VCaP (cell line): ENCODE data around the gene SLC9A1.
"Not testable (repeated sequence)": the region's sequence is repeated elsewhere in the genome, so short reads cannot be mapped to it uniquely, and the experiment has no call there.

Source experiments
- H3K27ac ChIP-seq: fragments of 450-650 bp; 2 replicates; pipeline ENCODE4 v1.5.1; 2017
- TF ChIP-seq, protein P1 (sequence below): fragments of 450-650 bp; conservative IDR thresholded peaks from 2 replicates; pipeline ENCODE4 v1.5.1; 2017; ENCODE audit warnings: mild to moderate bottlenecking, moderate library complexity

The SLC9A1 gene

DNA sequence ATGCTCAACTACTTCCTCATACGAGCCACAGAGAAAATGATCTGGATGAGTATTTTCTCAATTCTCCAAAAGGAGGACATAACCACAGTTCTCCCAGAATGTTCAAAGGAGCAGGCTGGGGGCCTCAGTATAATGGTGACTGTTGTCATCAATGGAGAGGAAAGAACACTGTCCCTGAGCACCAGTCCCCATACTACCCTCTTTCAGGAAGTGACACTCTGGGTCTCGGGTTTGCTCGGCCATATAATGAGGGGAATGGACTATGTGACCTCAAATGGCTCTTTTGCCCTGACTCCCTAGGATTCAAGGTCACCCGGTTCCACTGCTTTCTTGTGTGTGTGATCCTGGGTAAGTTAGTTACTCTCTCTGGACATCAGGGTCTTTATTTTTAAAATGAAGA, 22.8 kb downstream of the SLC9A1 start:
- TF ChIP-seq, protein P1, sequence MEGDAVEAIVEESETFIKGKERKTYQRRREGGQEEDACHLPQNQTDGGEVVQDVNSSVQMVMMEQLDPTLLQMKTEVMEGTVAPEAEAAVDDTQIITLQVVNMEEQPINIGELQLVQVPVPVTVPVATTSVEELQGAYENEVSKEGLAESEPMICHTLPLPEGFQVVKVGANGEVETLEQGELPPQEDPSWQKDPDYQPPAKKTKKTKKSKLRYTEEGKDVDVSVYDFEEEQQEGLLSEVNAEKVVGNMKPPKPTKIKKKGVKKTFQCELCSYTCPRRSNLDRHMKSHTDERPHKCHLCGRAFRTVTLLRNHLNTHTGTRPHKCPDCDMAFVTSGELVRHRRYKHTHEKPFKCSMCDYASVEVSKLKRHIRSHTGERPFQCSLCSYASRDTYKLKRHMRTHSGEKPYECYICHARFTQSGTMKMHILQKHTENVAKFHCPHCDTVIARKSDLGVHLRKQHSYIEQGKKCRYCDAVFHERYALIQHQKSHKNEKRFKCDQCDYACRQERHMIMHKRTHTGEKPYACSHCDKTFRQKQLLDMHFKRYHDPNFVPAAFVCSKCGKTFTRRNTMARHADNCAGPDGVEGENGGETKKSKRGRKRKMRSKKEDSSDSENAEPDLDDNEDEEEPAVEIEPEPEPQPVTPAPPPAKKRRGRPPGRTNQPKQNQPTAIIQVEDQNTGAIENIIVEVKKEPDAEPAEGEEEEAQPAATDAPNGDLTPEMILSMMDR: no peak
- H3K27ac ChIP-seq: no peak overlapping the region

DNA sequence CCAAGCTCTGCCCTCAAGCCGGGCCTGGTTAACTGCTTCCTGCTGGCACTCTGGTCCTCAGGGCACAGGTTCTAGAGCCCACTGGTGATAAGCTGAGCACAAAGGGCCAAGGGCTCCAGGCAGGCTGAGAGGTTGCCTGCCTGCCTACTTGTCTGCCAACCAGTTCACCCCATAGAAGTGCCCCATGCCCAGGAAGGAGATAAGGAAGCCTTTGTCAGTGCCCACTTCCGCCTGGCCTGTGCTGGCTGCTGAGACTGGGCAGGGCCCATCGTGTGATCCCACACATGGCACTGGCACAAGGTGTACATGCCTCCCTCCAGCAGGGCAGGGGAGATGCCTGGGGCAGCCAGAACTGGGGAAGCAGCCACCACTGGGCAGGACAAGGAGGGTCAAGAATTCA, 24.1 kb downstream of the SLC9A1 start:
- TF ChIP-seq, protein P1: no peak
- H3K27ac ChIP-seq: no peak overlapping the region

DNA sequence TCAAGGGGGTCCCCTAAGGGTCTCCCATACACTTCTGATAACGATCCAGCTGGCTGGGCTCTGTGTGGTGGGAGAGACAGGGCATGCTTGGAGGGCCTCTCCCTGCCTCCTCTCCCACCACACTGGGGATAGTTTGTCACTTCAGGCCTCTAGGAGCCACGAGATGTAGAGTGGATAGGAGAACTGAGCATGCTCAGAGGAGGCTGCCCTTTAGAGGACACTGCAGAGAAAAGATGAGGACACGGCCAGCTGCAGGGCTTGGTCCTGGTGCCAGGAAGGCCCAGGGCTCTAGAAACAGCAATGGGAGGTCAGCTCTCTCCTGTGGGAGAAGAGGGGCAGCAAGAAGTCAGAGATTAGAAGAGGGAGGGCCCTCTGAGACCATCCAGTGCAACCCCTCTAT, 25.7 kb downstream of the SLC9A1 start:
- H3K27ac ChIP-seq: no peak overlapping the region
- TF ChIP-seq, protein P1: no peak

DNA sequence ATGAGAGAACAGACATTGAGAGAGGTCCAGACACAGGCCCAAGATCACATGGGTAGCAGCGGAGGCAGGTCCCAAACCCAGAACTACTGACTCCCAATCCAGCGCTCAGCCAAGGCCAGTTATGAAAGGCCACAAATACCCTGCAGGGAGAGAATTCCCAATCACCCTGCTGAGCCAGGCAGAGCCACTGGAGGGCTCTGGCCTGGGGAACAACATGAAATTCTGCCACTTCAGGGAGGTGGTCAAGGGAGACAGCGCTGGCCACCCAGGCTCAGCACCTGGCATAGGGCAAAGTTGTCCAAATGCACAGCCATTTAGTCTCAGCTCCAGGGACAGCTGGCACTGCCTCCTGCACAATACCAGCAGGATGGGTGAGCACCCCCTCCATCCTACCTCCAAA, 27.5 kb downstream of the SLC9A1 start:
- TF ChIP-seq, protein P1: peak; percentile 33
- no peak overlapping the region for H3K27ac ChIP-seq

DNA sequence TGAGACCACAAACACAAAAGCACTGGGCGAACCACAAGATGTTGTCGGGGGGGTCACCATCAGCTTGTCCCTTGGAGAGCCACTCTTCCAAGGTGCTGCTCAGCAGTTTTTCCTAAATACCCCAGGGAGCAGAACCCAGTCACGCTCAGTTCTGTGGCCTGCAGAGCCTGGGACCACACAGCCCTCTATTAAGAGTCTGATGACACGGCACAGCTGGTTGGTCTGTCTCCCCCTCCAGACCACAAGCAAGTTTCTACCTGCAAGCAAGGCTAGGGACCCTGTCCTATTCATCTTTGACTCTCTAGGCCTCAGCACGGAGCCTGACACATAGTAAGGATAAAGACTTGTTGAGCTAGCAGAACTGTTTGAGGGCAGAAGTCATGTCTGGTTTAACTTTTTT, 28.5 kb downstream of the SLC9A1 start:
- TF ChIP-seq, protein P1: no peak
- no peak overlapping the region for H3K27ac ChIP-seq

DNA sequence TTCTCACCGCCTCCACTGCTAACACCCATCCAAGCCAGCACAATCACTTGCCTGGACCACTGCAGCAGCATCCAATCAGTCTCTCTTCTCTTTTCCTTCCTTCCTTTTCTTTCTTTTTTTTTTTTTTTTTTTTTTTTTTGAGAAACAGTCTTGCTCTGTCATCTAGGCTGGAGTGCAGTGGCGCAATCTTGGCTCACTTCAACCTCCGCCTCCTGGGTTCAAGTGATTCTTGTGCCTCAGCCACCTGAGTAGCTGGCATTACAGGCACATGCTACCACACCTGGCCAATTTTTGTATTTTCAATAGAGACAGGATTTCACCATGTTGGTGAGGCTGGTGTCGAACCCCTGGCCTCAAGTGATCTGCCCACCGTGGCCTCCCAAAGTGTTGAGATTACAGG, 29.8 kb downstream of the SLC9A1 start:
- not testable (repeated sequence) for H3K27ac ChIP-seq

DNA sequence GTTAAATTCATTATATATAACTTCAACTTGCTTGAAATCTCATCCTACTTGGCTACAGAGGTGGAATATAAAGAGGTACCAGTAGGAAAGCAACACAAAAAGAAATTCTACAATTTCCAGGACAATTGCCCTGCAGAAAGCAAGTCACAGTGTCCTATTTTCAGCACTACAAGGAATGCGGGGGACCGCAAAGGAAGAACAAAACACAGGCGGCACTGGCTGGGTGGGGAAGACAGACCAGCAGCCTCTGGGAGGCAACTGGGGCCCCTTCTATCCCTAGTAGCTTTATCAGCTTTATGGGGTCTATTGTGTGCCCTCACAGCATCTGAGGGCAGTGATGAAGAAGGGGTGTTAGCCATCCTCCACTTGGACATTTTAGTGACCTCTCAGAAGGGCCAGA, 30.5 kb downstream of the SLC9A1 start:
- H3K27ac ChIP-seq: no peak overlapping the region
- TF ChIP-seq, protein P1: no peak

DNA sequence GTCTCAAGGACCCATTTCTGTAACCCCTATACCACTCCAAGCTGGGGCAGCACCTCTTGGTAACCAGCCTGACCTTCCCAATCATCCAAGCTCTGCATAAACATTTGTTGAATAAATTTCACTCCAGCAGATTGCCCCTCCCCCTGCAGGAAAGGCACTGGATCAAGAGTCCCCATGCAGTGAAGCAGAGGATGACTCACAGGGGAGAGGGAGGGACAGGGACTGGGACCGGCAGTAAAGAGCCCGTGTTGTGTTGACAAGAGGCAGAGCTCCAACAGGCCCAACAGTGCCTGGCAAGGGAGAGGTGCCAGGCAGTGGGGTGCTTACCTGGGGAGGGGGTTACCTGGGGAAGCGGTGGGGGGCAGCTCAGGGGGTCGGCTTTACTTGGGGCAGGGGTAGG, 32.3 kb downstream of the SLC9A1 start:
- no peak overlapping the region for H3K27ac ChIP-seq
- TF ChIP-seq, protein P1: no peak
